ENCODE data around the gene MS4A4A. TPM values are rescaled to one million over a fixed set of nuclear protein-coding genes. Genes with fewer than 3 reads are reported as not detected.

MS4A4A gene
- total RNA-seq (2016; rRNA removed; fragmentation: Illumina TruSeq; extraction: Trizol) = not detected in 2 replicates
- not detected in 2 replicates for total RNA-seq (2016; cell fraction: cytosol; rRNA removed; fragmentation: Illumina TruSeq; extraction: Trizol; ENCODE audit: low read depth)
- total RNA-seq (2016; cell fraction: insoluble cytoplasmic fraction; rRNA removed; fragmentation: Illumina TruSeq; extraction: Trizol) = not detected in 2 replicates
- not detected in 2 replicates for total RNA-seq (2016; cell fraction: membrane; rRNA removed; fragmentation: Illumina TruSeq; extraction: Trizol)
- total RNA-seq (2016; cell fraction: nucleus; rRNA removed; fragmentation: Illumina TruSeq; extraction: Trizol) = not detected in 2 replicates
- polyA plus RNA-seq (2011; rRNA removed) = not detected in 2 replicates
- not detected in 2 replicates for polyA plus RNA-seq (2011; cell fraction: cytosol; rRNA removed)
- polyA plus RNA-seq (2011; cell fraction: nucleus; rRNA removed) = not detected in 2 replicates
- polyA plus RNA-seq (2012) = not detected in 2 replicates
- polyA plus RNA-seq (2016; cell fraction: cytosol; fragmentation: Illumina TruSeq; extraction: Trizol; ENCODE audit: low read depth) = not detected in 2 replicates
- not detected in 2 replicates for polyA plus RNA-seq (2016; cell fraction: insoluble cytoplasmic fraction; fragmentation: Illumina TruSeq; extraction: Trizol; ENCODE audit: low read depth)
- not detected in 2 replicates for polyA plus RNA-seq (2016; cell fraction: membrane; fragmentation: Illumina TruSeq; extraction: Trizol; ENCODE audit: low read depth)
- polyA plus RNA-seq (2016; cell fraction: nucleus; fragmentation: Illumina TruSeq; extraction: Trizol; ENCODE audit: insufficient read depth, low read depth) = not detected in 2 replicates
- 0.18 TPM in 1 of 2 replicates, not detected in the other for polyA minus RNA-seq (2011; rRNA and poly(A)+ RNA removed; ENCODE audit: low replicate concordance)
- polyA minus RNA-seq (2011; cell fraction: cytosol; rRNA and poly(A)+ RNA removed) = not detected in 2 replicates
- polyA minus RNA-seq (2011; cell fraction: nucleus; rRNA and poly(A)+ RNA removed) = not detected in 2 replicates
- Bru-seq, nascent RNA = not detected
- not detected for BruChase-seq, experiment 1, labeled RNA remaining after a 6-hour chase
- not detected for BruChase-seq, experiment 2, labeled RNA remaining after a 2-hour chase
- long read RNA-seq, experiment 1 = 0 reads
- long read RNA-seq, experiment 2 = 0 reads

DNA sequence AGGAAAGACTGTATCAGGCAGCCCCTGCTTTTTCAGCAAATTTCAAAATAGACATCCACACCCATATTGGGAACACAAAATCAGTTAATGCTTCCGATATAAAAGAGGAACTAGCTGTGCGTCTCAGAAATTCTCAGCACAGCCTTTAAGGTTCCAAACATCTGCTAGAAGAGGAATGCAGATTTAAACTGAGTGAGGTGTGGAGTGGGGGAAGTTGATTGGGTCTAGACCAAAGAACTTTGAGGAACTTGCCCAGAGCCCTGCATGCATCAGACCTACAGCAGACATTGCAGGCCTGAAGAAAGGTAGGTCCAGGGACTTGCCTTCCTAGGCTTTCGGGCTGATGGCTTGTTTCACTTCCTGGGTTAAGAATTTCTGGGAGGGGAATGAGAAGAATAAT, at the start of gene MS4A4A:
Gene MS4A4A, plus strand, starts transcription at position 255 of the 400 bp plus-strand sequence. Its CDS starts 10 bp downstream, at position 265.
- FAIRE-seq (no peak), DNase-seq (ENCODE audit: low spot score) (no peak), ATAC-seq (no peak)
- Histone ChIP-seq H4K20me1 (ENCODE audit: insufficient read depth, low read length) (no peaks in the 10 kb centered on the region), H3K4me1 (ENCODE audit: insufficient read depth, low read length) (no peaks in the 10 kb centered on the region), H3K27me3 (ENCODE audit: control insufficient read depth in 1 of 2, insufficient read depth in 2 of 2, low read length in 2 of 2) (no peaks in the 10 kb centered on the region), H2AFZ (ENCODE audit: low read length) (no peak within 1 kb of the TSS), H3K79me2 (ENCODE audit: insufficient read depth, low read length) (no peaks in the 10 kb centered on the region), H3K4me2 (ENCODE audit: low read depth, low read length) (no peak within 1 kb of the TSS), H3K36me3 (replicated peaks in 1 of 2; ENCODE audit: control insufficient read depth in 1 of 2, insufficient read depth in 2 of 2, low read length in 2 of 2) (no peaks in the 10 kb centered on the region), H3K27ac (ENCODE audit: extremely low read length, insufficient read depth, low read length) (no peak within 1 kb of the TSS), H3K9ac (ENCODE audit: insufficient read depth, low read depth, low read length) (no peak within 1 kb of the TSS), H3K4me3 (replicated peaks in 1 of 3; ENCODE audit: insufficient read depth in 1 of 3, low read depth in 2 of 3, low read length in 3 of 3) (no peak within 1 kb of the TSS), H3K9me3 (ENCODE audit: low read length) (no peaks in the 10 kb centered on the region)
- no TSS peak for BruUV-seq (replicated peaks)
- intact Hi-C loops (cut with micrococcal nuclease; ENCODE audit: unreplicated experiment) = no loop called here
- POLR2A ChIA-PET = no interaction called here
- 66% methylated on average over 3 of the region's 3 CpGs for WGBS (ENCODE audit: low lambda C conversion rate)
- in situ Hi-C loops (cut with HindIII; ENCODE audit: extremely low pct_ligation_motif_present, low pct_unique_long_range_greater_than_20kb) = no loop called here
- CTCF ChIA-PET (ENCODE audit: low intra/inter-chr PET ratio, low total read pairs) = no interaction called here
- TF ChIP-seq SP1 (IDR thresholded peaks at IDR 0.05) (no peak), SP1 (CRISPR knock-in tag; IDR thresholded peaks at IDR 0.05) (no peak), JUN (CRISPR knock-in tag; IDR thresholded peaks at IDR 0.05) (no peak)

DNA sequence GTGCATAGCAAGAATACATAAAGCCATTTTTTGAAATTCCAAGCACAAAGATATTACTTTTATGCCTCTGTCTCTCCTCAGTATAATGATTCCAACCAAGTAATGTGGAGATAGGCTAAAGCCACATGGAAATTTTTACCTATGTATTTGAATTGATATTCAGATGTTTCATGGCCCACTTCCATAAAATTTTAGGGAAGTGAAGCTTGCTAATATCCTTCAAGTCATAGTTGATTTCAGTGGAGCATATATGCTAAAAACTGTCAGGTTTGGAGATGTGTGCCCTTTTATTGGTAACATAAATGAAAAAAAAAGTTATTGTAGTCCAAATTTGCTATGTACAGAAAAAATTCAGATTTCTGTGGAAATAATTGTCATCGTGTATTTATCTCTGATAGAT, 49.8 kb upstream of the MS4A4A start:
- H2AFZ ChIP-seq (ENCODE audit: low read length) = no peak overlapping the region
- TF ChIP-seq, protein P1, sequence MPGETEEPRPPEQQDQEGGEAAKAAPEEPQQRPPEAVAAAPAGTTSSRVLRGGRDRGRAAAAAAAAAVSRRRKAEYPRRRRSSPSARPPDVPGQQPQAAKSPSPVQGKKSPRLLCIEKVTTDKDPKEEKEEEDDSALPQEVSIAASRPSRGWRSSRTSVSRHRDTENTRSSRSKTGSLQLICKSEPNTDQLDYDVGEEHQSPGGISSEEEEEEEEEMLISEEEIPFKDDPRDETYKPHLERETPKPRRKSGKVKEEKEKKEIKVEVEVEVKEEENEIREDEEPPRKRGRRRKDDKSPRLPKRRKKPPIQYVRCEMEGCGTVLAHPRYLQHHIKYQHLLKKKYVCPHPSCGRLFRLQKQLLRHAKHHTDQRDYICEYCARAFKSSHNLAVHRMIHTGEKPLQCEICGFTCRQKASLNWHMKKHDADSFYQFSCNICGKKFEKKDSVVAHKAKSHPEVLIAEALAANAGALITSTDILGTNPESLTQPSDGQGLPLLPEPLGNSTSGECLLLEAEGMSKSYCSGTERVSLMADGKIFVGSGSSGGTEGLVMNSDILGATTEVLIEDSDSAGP (CRISPR knock-in tag; IDR thresholded peaks at IDR 0.05; ENCODE audit: borderline replicate concordance) = no peak
- TF ChIP-seq ARNT (IDR thresholded peaks at IDR 0.05) (no peak), ZNF660 (CRISPR knock-in tag; IDR thresholded peaks at IDR 0.05; ENCODE audit: borderline replicate concordance, low read depth) (no peak), MYC (CRISPR knock-in tag; IDR thresholded peaks at IDR 0.05; ENCODE audit: borderline replicate concordance) (no peak), SOX5 (CRISPR knock-in tag; IDR thresholded peaks at IDR 0.05; ENCODE audit: borderline replicate concordance) (no peak), ZNF274 (CRISPR knock-in tag; IDR thresholded peaks at IDR 0.05) (no peak), ZFAT (CRISPR knock-in tag; conservative IDR thresholded peaks at IDR 0.05) (no peak)
- TF ChIP-seq, protein P2, sequence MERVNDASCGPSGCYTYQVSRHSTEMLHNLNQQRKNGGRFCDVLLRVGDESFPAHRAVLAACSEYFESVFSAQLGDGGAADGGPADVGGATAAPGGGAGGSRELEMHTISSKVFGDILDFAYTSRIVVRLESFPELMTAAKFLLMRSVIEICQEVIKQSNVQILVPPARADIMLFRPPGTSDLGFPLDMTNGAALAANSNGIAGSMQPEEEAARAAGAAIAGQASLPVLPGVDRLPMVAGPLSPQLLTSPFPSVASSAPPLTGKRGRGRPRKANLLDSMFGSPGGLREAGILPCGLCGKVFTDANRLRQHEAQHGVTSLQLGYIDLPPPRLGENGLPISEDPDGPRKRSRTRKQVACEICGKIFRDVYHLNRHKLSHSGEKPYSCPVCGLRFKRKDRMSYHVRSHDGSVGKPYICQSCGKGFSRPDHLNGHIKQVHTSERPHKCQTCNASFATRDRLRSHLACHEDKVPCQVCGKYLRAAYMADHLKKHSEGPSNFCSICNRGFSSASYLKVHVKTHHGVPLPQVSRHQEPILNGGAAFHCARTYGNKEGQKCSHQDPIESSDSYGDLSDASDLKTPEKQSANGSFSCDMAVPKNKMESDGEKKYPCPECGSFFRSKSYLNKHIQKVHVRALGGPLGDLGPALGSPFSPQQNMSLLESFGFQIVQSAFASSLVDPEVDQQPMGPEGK (CRISPR knock-in tag; IDR thresholded peaks at IDR 0.05) = no peak
- no peaks in the 10 kb centered on the region for H3K79me2 ChIP-seq (ENCODE audit: insufficient read depth, low read length)
- H3K9me3 ChIP-seq (ENCODE audit: low read length) = no peaks in the 10 kb centered on the region
- intact Hi-C loops (cut with micrococcal nuclease; ENCODE audit: unreplicated experiment) (no loop called here), in situ Hi-C loops (cut with HindIII; ENCODE audit: extremely low pct_ligation_motif_present, low pct_unique_long_range_greater_than_20kb) (no loop called here)
- ChIA-PET CTCF (ENCODE audit: low intra/inter-chr PET ratio, low total read pairs) (no interaction called here), POLR2A (no interaction called here)
- ATAC-seq (no peak), DNase-seq (ENCODE audit: low spot score) (no peak), FAIRE-seq (no peak)
- no peaks in the 10 kb centered on the region for H4K20me1 ChIP-seq (ENCODE audit: insufficient read depth, low read length)
- BruUV-seq (replicated peaks) = no TSS peak
- no peaks in the 10 kb centered on the region for H3K36me3 ChIP-seq (replicated peaks in 1 of 2; ENCODE audit: control insufficient read depth in 1 of 2, insufficient read depth in 2 of 2, low read length in 2 of 2)
- no peak overlapping the region for H3K4me2 ChIP-seq (ENCODE audit: low read depth, low read length)
- 0 out of 2 replicates have a peak, but pooled peaks cover 6% of the 10 kb centered on the region for H3K4me1 ChIP-seq (ENCODE audit: insufficient read depth, low read length)
- no peaks in the 10 kb centered on the region for H3K27me3 ChIP-seq (ENCODE audit: control insufficient read depth in 1 of 2, insufficient read depth in 2 of 2, low read length in 2 of 2)
- no peak overlapping the region for H3K27ac ChIP-seq (ENCODE audit: extremely low read length, insufficient read depth, low read length)
- no peak overlapping the region for H3K9ac ChIP-seq (ENCODE audit: insufficient read depth, low read depth, low read length)
- no peak overlapping the region for H3K4me3 ChIP-seq (replicated peaks in 1 of 3; ENCODE audit: insufficient read depth in 1 of 3, low read depth in 2 of 3, low read length in 3 of 3)
- 6% methylated on average over 1 of the region's 1 CpG for WGBS (ENCODE audit: low lambda C conversion rate)

Data from HepG2 (cell line).